AML-193 (cell line): Measurements from ENCODE around the gene MID2.
A peak's percentile ranks its signal among the peaks of the same experiment; 100 is the strongest.
"Not testable (repeated sequence)": the region's sequence is repeated elsewhere in the genome, so short reads cannot be mapped to it uniquely, and the experiment has no call there.

ENCODE experiments used
- DNase-seq, 2 experiments: peaks; one replicate each; lab custom pipeline; 2025; lab: John Stamatoyannopoulos, UW

MID2 gene

GRCh38 chrX:107842715-107843400 is 17.2 kb downstream of the MID2 start:
- DNase-seq, result no peak

- no peak for DNase-seq
Measured at GRCh38 chrX:107845625-107846024, 20.0 kb downstream of the MID2 start.

- no peak for DNase-seq
Measured at GRCh38 chrX:107848591-107848990, 22.9 kb downstream of the MID2 start.

- DNase-seq, result no peak
Measured at GRCh38 chrX:107849747-107850421, 24.2 kb downstream of the MID2 start.

GRCh38 chrX:107850422-107850765 is 24.7 kb downstream of the MID2 start:
- DNase-seq, result no peak

- DNase-seq, result no peak
Measured at GRCh38 chrX:107851215-107851614, 25.5 kb downstream of the MID2 start.

GRCh38 chrX:107851665-107852064 is 26.0 kb downstream of the MID2 start:
- DNase-seq, result not testable (repeated sequence)

GRCh38 chrX:107856289-107856688 is 30.6 kb downstream of the MID2 start:
- no peak for DNase-seq

GRCh38 chrX:107857041-107857440 is 31.4 kb downstream of the MID2 start:
- not testable (repeated sequence) for DNase-seq

- no peak for DNase-seq
Measured at GRCh38 chrX:107857837-107858236, 32.2 kb downstream of the MID2 start.

- no peak for DNase-seq
Measured at GRCh38 chrX:107861056-107861455, 35.4 kb downstream of the MID2 start.

- no peak for DNase-seq
Measured at GRCh38 chrX:107871136-107871535, 45.5 kb downstream of the MID2 start.

GRCh38 chrX:107878106-107878505 is 52.4 kb downstream of the MID2 start:
- DNase-seq, result no peak

GRCh38 chrX:107880054-107880610 is 54.5 kb downstream of the MID2 start:
- DNase-seq, result no peak

- peak in 1 of 2 experiments; percentile 17 for DNase-seq
Measured at GRCh38 chrX:107894038-107894437, 68.4 kb downstream of the MID2 start.

- DNase-seq, result no peak
Measured at GRCh38 chrX:107902721-107903120, 77.1 kb downstream of the MID2 start.

- no peak for DNase-seq
Measured at GRCh38 chrX:107905366-107905765, 79.7 kb downstream of the MID2 start.

- no peak for DNase-seq
Measured at GRCh38 chrX:107924136-107924746, 98.6 kb downstream of the MID2 start.

GRCh38 chrX:107934262-107934661 is 108.6 kb downstream of the MID2 start:
- DNase-seq, result no peak

- DNase-seq, result no peak
Measured at GRCh38 chrX:107935200-107935599, 109.5 kb downstream of the MID2 start.

- no peak for DNase-seq
Measured at GRCh38 chrX:107935664-107936433, 110.2 kb downstream of the MID2 start.

- DNase-seq, result no peak
Measured at GRCh38 chrX:107936434-107936730, 110.7 kb downstream of the MID2 start.

- DNase-seq, result no peak
Measured at GRCh38 chrX:107940095-107940494, 114.4 kb downstream of the MID2 start.
